GM23248 (cell line): ENCODE results near the gene ZBTB3.

ENCODE experiments used
- EZH2 ChIP-seq: fragments of 200-600 bp; sonication (generic); IDR thresholded peaks from 2 replicates; pipeline ENCODE4 v1.6.1; 2018; ENCODE audit warnings: antibody characterized with exemption, mild to moderate bottlenecking; ENCODE audit not compliant: insufficient read depth, poor library complexity, severe bottlenecking
- EZH2phosphoT487 ChIP-seq: fragments of 200-600 bp; sonication (generic); IDR thresholded peaks from 2 replicates; pipeline ENCODE4 v1.6.1; 2018; ENCODE audit warnings: antibody characterized with exemption, moderate library complexity, mild to moderate bottlenecking, low read depth; ENCODE audit not compliant: insufficient read depth

DNA sequence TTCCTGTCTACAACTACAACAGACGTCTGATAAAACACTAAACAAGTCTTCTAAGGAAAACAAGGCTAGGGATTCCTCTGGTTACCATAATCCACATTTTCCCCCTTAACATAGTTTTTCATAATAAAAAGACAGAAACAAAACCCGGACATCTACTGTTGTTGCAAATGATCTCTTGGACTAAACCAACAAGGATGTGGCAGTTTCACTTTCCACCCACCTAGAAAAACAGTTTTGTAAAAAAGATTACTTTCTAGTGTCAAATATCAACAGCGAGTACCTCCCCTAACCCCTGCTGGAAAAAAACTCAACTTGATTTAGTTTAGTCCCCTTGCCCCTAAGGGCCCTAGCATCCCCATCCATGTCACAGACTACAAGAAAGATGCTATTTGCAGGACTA lies 41.1 kb downstream of the ZBTB3 start:
- TF ChIP-seq EZH2: no peak
- TF ChIP-seq EZH2phosphoT487: no peak
